ENCODE measurements around the gene CCDC33.

Gene CCDC33

DNA sequence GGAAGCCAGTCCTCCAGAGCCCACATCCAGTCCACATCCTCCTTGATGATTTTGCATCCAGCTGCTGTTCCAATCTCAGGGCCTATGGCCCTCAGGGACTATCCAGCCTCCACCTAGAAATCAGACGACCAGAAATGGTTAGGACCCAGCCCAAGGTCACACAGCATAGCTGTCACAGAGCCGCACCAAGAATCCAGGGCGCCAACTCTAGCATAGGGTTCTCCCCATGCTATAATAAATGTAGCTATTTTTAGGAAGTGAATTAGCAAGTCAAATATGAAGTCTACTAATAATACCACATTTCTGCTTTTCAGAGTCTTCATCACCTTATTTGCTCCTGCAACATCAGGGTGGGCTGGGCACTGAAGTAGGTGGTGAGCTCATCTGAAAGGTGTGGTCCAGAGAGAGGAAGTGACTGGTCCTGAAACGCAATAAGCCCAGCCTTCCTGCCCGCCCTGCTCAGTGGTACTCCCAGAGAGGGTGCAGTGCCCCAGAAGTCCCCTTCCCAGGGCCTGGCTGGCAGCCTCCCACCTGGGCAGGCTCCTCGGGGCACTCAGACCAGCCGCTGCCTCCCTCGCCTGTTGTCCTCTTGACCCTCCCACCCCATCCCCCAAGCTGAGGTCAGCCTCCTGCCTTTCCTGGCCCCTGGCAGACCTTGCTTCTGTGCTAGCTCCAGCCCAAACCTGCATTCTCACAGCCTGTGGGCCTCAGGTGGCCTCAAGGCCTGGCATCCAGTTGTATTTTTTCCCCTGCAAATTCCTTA is 148.9 kb downstream of the CCDC33 start:
- DNase-seq, result no peak

DNA sequence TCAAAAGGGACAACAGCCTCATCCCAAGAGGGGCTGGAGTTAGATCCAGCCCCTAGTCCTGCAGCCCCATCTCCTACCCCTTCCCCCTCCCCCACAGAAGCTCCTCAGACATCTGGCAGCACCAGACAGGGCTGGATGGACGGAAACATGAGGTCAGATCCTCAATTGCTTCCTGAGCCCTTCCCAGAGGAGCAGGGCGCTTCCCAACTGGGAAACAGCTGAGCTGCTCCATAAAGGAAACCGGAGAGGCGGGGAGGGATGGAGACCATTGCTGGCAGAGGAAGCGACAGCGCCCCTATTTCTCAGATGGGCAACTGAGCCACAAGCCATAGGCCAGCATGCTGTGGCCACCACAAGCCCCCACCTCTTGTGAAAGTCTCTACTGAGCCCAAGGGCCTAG is 149.6 kb downstream of the CCDC33 start:
- no peak for DNase-seq
